ENCODE results near the gene MAGI1.
A peak's percentile ranks its signal among the peaks of the same experiment; 100 is the strongest.

The MAGI1 gene

DNA sequence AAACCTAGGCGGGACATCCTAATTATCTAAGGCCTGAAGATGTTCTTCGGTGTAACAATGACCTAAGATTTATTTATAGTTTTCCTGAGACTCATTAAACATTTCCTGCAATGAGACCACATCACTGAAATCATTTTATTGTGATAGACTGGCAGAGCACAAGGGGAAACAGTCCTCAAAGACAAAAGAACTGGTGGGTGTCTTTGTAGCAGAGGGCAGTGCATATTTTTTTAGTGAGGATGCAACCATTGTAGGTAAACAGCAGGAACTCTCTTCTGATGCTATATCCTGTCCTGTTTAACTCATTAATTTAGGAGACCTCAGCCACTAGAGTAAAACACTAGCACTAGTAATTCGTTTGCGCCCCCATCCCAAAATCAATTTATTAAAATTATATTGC is 100.0 kb downstream of the MAGI1 start:
- no peak for DNase-seq

DNA sequence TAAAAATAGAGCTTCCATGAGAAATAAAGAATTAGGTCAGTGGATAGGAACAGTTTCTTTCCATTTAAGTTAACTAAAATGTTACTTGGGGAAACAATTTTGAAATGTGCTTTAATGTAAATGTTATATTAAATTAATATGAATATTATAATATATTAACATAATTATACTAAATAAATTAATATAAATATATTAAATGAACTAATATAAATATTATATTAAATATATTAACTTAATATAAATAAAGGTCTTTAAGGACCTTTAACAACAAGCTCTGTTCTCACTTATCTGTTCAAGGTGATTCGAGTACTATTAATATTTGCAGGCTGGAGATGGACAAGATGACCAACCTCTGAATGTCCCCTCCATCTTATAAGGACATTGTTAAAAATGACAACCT is 100.6 kb downstream of the MAGI1 start:
- DNase-seq: no peak

DNA sequence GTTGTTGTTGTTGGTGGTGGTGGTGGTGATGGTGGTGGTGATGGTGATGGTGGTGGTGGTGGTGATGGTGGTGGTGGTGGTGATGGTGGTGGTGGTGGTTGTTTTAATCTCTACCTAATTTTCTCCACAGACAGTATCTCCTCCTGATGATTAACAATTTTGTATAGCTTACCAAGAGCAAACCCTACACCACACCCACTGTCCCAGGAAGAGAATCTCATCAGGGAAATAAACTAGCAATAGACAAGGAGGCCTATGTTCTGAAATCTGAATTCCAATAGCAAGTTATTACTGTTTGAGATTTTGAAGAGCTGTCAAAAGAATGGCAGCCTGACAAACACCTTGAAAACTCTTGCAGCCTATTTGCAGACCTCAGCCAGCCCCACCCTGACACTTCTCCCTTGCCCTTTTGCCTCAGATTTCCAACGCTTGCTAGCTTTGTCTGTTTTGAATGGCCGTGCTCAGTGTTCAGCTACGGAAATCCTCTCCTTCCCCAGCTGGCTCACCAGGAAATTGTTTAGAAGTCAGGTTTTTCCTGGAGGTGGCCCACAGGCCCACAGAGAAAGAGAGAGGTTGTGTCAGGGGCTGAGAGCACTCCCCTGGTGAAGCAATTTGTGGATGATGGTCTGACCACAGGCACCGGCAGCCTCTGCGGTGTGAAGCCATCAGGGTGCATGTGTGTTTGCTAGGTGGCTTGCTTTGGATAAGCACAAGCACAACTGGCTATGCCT is 101.6 kb downstream of the MAGI1 start:
- no peak for DNase-seq

DNA sequence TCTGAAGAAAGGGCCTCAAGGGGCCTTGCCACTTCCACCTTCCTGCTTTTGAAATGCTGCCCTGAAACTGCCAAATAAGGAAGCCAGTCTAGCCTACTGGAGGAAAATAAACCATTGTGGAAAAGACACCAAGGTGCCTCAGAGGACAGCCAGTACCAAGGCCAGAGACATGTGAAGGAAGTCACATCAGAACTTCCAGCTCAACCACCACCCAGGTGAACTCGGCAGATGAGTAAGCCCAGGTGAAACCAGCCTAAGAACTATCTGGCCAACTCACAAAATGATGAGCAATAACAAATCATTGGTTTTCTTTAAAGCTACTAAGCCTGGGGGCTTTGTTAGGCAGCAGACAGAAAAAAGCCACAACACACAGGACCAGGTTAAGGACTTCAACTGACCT is 103.0 kb downstream of the MAGI1 start:
- DNase-seq: no peak

DNA sequence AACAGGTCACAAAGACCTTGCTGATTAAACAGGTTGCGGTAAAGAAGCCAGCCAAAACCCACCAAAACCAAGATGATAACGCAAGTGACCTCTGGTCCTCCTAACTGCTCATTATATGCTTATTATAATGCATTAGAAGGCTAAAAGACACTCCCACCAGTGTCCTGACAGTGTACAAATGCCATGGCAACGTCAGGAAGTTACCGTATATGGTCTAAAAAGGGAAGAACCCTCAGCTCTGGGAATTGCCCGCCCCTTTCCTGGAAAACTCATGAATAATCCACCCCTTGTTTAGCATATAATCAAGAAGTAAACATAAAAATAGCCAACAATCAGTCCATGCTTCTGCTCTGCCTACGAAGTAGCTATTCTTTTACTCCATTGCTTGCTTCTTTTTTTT is 108.1 kb downstream of the MAGI1 start:
- no peak for DNase-seq

DNA sequence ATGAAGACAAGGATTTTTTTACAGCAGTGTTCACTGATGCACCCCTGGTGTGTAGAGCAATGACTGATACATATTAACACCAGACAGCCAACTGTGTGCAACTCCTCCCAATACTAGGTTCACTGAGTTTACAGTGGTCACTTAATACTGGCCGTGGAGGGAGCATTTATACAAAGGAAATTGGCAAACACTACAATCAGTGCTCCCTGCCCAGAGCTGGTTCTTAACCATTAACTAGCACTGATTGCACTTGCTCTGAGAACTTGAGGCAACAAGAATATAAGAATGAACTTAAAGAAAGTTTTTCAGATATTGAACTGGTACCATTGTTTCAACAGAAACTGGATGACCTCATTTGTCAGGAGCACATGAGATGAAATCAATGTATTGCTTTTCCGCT is 110.6 kb downstream of the MAGI1 start:
- no peak for DNase-seq

DNA sequence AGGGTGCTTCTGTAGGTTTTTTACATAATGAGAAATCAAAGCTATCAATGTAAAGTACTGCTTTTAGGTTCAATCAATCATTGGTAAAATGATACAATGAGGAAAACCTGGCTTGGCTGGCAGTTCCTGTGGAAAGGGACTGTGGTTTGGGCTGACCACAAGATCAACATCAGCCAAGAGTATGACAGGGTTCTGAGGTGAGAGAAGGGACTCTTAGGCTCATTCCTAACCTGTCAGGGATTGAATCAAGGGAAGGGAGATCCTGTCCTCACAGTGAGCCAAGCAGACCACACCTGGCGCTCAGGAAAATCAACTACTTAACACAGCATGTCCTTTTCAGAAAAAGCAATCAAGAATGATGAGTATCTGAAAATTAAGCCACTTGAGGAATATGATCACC is 111.1 kb downstream of the MAGI1 start:
- DNase-seq: peak; percentile 44

DNA sequence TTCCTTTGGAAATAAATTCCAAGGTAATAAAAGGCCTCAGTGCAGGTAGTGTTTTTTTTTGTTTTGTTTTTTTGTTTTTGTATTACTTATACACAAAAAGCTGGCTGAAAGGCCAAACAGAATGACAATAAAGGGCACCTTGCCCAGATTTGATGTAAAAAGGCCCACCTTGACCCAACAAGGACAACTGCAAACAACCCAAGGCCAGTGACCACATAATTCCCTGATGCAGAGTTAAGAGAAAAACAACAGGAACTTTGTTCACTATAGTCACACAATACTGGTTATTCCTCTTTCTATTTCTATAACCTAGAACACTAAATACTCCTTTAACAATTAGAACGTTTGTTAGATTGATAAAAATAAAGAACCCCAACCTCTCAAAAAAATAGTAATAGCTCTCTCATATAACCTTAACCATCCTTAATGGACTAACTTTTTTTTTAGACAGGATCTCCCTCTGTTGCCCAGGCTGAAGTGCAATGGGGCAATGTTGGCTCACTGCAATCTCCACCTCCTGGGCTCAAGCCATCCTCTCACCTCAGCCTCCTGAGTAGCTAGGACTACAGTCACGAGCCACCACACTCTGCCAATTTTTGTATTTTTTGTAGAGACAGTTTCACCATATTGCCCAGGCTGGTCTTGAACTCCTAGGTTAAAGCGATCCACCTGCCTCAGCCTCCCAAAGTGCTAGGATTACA is 113.3 kb downstream of the MAGI1 start:
- DNase-seq: no peak

DNA sequence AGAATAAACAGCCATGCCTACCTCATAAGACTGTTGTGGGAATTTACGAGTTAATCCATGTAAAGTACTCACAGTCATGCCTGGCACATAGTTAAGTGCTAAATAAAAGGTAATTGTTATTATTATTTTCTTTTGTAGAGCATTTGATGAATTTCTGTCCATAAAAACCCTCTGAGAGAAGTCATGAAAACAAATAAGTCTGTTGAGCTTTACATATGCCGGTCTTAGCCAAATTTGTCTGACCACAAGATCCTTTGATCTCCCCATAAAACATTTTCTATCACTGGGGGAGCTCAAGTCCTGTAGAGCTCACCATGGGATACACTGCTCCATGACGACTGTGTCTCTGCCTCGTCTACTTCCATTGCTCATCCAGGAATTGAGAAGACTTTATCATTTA is 114.0 kb downstream of the MAGI1 start:
- peak; percentile 30 for DNase-seq

DNA sequence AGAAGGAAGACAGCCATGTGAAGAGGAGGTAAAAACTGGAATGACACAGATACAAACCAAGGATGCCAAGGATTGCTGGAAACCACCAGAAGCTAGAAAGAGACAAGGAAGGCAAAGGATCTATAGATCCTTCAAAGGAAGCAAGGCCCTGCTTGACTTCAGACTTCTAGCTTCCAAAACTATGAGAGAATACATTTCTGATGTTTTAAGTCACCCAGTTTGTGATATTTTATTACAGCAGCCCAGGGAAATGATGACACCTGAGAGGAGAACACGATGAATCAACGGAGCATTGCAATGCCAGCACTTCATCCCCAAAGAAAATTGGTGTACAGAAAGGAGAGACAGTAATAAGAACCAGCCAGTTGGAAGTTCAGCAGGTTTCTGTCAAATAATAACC is 116.3 kb downstream of the MAGI1 start:
- DNase-seq: peak; percentile 72

DNA sequence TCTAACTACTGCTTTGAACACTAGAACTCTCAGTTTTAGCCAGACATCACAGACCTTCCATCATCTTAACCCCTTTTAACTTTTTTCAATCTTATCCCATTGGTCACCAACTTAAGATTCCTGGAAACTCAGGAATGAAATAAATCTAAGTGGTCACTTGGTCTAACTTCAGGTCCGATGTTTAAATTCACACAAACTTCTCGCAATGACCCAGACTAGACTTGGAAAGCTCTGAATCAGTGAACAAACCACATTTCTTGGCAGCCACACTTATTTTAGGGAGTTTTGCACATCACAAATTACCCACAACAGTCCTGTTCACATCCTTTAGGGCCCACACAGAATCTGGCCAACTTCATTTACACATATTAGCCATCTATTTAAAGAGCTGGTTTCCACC is 118.9 kb downstream of the MAGI1 start:
- DNase-seq: peak; percentile 84

DNA sequence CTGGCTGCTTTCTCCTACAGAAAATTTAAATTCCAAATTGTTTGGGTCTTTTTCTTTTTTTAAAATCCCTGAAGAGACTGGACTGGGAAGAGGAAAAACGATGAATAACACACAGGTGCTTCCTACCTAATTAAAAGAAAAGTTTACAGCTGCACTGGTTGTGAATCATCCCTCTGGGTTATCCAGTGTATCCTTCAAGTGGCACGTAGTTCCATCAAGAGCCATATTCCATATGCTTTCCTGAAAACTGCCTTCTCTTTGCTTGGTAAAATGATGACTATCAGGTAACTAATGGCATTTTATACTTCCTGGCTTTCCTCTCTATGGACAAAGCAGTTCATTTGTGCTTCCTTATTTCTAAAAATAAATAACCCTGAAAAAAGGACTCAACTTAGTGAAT is 123.2 kb downstream of the MAGI1 start:
- no peak for DNase-seq

DNA sequence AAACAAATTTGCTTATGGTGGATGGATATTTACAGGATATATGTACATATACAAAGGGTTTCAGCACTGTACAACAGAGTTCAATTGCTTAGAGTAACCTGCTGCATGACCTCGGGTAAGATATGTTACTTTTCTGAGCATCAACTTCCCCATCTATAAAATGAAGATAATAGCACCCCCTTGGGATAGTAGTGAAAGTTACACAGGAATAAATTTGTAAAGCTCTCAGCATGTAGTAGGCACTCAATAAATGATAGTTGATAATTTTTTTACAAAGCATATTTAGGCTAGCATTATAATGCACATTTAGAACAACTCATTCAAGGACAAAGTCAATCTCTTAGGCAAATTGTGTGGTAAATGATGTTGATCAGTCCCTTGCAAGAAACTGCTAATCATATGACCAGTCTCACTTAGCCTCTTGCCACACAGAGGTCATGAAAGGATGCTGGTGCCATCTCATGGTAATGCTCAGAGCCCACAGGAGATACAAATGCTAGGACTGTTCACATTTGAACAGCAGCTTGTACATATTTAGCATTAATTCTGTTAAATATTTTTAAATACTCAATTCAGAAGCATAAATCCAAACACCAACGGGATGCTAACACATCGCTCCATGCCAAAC is 123.9 kb downstream of the MAGI1 start:
- DNase-seq: no peak

DNA sequence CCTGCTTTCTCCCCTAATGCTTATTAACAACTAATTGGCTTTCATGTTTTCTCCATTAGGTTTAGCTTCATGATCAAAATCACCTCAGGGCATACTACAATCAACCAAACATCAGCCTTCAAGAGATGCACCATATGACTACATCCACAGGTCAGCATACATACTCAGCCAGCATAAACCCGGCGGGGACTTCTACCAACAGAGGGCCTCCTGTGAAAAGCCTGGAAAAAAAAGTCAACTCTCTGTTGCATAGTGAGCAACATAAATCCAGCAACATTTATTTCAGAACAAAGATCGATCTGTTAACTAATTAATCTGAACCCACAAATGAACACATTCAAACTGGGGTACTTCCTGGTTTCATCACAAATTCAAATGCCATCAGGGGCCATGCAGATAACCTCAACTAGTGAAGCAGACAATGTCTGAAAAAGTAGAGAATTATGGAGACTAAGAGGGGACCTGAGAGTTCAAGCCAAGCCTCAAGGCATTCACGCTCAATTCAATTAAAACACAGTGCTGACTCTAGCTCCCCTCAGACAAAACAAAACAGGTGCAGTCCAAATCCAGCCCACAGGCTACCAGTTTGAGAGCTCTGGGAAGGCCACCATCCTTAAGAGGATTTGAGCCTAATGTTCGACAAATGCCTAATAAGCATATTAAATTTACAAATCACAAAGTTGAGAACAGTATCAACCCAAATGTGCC is 124.5 kb downstream of the MAGI1 start:
- no peak for DNase-seq

DNA sequence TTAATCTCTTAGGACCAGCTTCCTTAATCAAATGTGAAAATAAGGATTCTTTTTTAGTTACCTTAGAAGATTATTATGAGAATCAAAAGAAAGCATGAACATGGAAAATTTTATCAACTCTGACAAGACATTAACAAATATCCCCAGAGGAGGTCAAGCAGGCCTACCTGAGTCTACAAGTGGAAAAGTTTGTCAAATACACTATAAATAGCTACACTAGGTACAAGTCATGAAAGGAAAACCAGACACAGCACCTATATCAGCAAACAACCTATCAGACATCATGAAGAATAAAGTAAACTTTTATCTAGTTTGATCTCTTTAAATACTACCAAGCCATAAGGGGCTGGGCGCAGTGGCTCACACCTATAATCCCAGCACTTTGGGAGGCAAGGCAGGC is 126.1 kb downstream of the MAGI1 start:
- DNase-seq: no peak

DNA sequence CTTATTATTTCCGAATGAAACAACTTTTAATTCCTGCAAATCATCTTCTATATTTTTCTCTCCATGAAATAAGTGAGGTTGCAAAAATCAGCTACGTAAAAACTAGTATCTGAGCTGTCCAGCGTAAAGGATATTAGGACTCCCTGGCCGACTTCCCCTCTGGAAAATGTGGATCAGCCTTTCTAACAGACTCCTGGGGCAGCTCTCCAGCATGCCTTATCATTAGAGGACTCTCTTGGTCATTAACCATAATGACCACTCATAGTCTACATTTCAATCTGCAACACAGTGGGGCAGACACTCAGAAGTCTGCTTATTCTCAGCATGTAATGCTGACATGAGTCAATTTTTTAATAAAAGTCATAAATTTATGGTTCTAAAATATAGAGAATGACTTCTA is 130.1 kb downstream of the MAGI1 start:
- DNase-seq: no peak

DNA sequence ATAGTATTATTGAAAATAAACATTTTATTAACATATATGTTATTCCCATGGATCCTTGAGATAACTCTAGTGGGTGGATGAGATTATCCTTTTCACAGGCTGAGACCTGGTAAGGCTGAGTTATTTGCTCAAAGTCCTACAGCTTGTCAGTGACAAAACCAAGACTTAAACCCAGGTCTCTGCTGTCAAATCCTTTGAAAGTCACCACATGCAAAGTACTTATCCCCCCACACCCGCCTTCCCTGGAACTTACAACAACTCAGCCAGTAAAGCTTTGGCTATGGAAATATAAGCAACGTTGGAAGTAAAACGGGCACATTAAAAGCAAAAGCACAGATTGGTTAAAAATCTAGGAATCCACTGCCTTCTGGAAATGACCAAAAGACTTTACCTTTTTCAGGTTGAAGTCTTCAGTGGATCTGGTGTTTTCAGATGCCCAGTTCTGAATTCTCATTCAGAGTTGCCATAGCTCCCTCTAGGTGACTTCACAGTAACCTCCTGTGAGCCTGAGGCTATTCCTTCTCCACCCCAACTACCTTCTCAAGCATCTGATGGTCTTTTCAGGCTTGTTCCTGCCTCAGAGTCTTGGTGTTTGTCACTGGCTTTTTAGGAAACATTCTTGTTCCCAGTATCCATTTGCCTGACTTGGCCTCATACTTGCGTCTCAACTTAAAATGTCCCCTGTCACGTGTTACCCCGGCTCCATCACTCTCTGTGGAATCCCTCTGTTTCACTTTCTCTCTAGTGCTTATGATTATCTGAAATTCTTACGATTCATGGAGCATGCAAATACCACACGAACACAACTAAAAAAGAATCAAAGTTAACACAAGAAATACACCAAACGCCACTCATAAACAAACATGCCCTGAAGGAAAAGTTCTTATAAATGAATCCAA is 131.2 kb downstream of the MAGI1 start:
- DNase-seq: no peak

DNA sequence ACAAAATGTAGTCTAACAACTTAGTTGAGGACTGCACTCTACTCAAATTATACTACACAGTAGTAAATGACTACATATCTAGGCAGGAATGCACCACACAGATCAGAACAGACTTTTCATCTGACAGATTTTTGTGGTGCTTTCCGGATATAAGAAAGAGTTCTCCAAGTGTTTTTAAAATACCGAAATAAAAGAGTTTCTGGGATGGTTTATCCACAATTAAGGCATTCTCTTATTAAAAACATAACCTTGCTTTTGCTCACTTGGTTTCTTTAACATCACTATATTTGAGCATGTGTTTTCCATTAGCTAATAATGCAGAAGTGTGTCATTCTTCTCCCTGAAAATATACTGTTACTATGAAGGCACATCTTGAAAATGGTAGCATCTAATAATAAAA is 132.9 kb downstream of the MAGI1 start:
- DNase-seq: peak; percentile 76

DNA sequence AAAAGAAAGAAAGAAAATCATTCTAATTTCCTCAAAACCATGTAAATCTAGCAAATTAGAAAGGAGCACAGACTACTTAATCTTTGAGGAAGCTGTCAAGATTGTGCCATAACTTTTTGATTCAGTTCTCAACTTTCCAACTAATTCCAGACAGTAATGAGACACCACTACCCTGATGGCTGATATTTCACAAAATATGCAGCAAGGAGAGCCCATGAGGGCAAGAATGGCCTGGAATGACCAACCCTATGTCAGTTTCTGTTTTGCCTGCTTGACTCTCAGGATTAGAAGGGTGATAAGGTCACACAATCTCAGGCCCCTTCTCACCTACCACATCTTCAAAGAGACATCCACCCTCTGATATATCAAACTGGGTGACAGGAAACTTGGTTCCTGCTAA is 134.7 kb downstream of the MAGI1 start:
- DNase-seq: no peak

DNA sequence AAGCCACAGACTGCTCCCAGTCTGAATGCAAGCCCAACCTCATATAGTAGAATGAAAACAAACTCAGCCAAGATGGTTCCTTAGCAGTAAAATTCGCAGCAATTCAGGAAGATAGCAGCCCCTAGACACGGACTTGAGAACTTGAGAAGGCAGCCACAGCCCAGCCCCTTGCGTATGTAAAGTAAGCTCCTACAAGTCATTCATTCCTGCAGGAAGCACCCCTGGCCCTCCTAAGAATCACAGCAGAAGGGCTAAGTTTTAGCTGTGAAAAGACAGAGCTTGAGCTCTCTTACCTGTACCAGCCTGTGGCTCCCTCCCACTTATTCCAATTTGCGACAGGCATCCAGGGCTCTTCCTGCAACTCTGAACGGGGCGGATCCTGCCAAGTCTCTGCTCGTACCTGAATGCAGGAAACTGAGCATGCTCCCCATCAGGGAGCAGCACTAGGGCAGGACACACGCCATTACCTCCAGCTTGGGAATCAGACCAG is 136.4 kb downstream of the MAGI1 start:
- DNase-seq: peak; percentile 30

DNA sequence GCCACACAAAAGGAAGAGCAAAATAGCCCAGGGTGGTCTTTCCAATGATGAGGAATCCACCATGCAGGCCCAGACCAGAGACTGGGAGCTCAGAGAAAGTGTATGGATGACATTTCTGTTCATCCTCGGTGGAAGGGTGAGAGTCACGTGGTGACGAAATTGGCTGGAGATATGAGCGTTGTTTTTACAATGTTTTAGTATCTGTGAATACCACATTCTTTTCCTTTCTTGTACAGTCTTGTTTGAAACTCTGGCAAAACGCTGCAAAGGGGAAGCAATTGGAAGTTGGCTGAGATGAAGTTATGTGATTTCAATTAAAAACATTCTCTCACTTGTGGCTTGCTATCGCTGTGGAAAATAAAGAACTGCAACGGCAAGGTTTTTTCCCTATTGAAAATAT is 137.5 kb downstream of the MAGI1 start:
- peak; percentile 33 for DNase-seq

DNA sequence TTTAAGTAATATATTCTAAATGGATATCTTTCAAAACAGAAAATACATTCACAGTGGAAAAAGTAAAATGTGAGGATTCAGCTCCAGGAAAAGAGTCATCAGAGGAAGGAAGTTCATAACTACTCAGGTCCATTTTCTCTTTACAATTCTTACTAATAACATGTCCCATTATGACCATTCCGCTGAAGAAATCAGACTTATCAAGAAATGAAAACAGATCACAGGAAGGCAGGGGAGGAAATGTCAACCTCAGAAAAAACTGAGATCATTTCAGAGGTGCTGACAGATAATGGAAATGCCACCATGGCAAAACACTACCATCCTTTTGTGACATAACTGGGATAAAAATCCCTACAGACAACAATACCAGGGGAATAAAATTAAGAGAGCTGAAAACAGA is 139.5 kb downstream of the MAGI1 start:
- DNase-seq: no peak

Measured in fibroblast of upper back skin (primary cell).